H9 (cell line): ENCODE measurements around the gene KIAA1549. TPM values are rescaled to one million over a fixed set of nuclear protein-coding genes. Genes with fewer than 3 reads are reported as not detected.

Source experiments
- DNase-seq: peaks from one replicate; pipeline ENCODE4 v3.0.0-alpha.2; 2017
- H2AFZ ChIP-seq: one replicate; pipeline ENCODE4 v1.6.1; 2013; ENCODE audit warnings: mild to moderate bottlenecking, low read length, control low read depth, moderate library complexity
- H2AK5ac ChIP-seq: 2 replicates; pipeline ENCODE4 v1.6.1; 2013; ENCODE audit warnings: low read length, control low read depth, mixed read lengths; ENCODE audit not compliant: insufficient read length
- H2BK120ac ChIP-seq: one replicate; pipeline ENCODE4 v1.6.1; 2013; ENCODE audit warnings: low read depth, mild to moderate bottlenecking, low read length, control low read depth, inconsistent platforms; ENCODE audit not compliant: poor library complexity, severe bottlenecking
- H2BK12ac ChIP-seq: 2 replicates; pipeline ENCODE4 v1.6.1; 2013; ENCODE audit warnings: low read length, control low read depth, mixed read lengths, low read depth; ENCODE audit not compliant: insufficient read length
- H2BK15ac ChIP-seq: 2 replicates; pipeline ENCODE4 v1.6.1; 2013; ENCODE audit warnings: low read depth, low read length, control low read depth
- H2BK20ac ChIP-seq: one replicate; pipeline ENCODE4 v1.6.1; 2013; ENCODE audit warnings: low read depth, mild to moderate bottlenecking, low read length, control low read depth, inconsistent platforms; ENCODE audit not compliant: poor library complexity, severe bottlenecking
- H2BK5ac ChIP-seq: 2 replicates; pipeline ENCODE4 v1.6.1; 2013; ENCODE audit warnings: low read length, control low read depth, mixed read lengths; ENCODE audit not compliant: insufficient read length
- H3K14ac ChIP-seq: 2 replicates; pipeline ENCODE4 v1.6.1; 2013; ENCODE audit warnings: low read length, control low read depth; ENCODE audit not compliant: insufficient read depth
- H3K18ac ChIP-seq: 2 replicates; pipeline ENCODE4 v1.6.1; 2013; ENCODE audit warnings: low read depth, mild to moderate bottlenecking, mixed read lengths, low read length, control low read depth; ENCODE audit not compliant: insufficient read length
- H3K23ac ChIP-seq: 2 replicates; pipeline ENCODE4 v1.6.1; 2013; ENCODE audit warnings: low read length, control low read depth, mixed read lengths, low read depth; ENCODE audit not compliant: insufficient read length
- H3K23me2 ChIP-seq: 2 replicates; pipeline ENCODE4 v1.6.1; 2013; ENCODE audit warnings: low read depth, mild to moderate bottlenecking, mixed read lengths, low read length, control low read depth; ENCODE audit not compliant: insufficient read length, poor library complexity, severe bottlenecking
- H3K27ac ChIP-seq: 2 replicates; pipeline ENCODE4 v1.5.1; 2013; ENCODE audit warnings: low read length, control low read depth, mixed read lengths, low read depth; ENCODE audit not compliant: insufficient read length
- H3K27me3 ChIP-seq: 2 replicates; pipeline ENCODE4 v1.6.1; 2013; ENCODE audit warnings: low read length, control low read depth, inconsistent platforms; ENCODE audit not compliant: insufficient read depth
- H3K4ac ChIP-seq: 2 replicates; pipeline ENCODE4 v1.6.1; 2013; ENCODE audit warnings: low read depth, mild to moderate bottlenecking, control low read depth, inconsistent platforms, low read length, moderate library complexity
- H3K4me1 ChIP-seq: 2 replicates; pipeline ENCODE4 v1.6.1; 2013; ENCODE audit warnings: low read length, control low read depth, inconsistent platforms; ENCODE audit not compliant: insufficient read depth
- H3K4me2 ChIP-seq: 2 replicates; pipeline ENCODE4 v1.6.1; 2013; ENCODE audit warnings: low read length, control low read depth, mixed read lengths; ENCODE audit not compliant: insufficient read length, insufficient read depth
- H3K56ac ChIP-seq: 2 replicates; pipeline ENCODE4 v1.6.1; 2013; ENCODE audit warnings: low read depth, mild to moderate bottlenecking, mixed read lengths, low read length, control low read depth; ENCODE audit not compliant: insufficient read length
- H3K79me1 ChIP-seq: 2 replicates; pipeline ENCODE4 v1.6.1; 2013; ENCODE audit warnings: low read depth, mild to moderate bottlenecking, moderate library complexity, low read length, control low read depth, inconsistent platforms; ENCODE audit not compliant: insufficient read depth, poor library complexity, severe bottlenecking
- H3K79me2 ChIP-seq: 2 replicates; pipeline ENCODE4 v1.6.1; 2013; ENCODE audit warnings: low read length, control low read depth, inconsistent platforms; ENCODE audit not compliant: insufficient read depth
- H3K9ac ChIP-seq: 2 replicates; pipeline ENCODE4 v1.6.1; 2013; ENCODE audit warnings: low read length, control low read depth, mixed read lengths; ENCODE audit not compliant: insufficient read length; ENCODE audit errors: extremely low read depth
- H3K9me3 ChIP-seq: one replicate; pipeline ENCODE4 v1.6.1; 2013; ENCODE audit warnings: low read depth, low read length, inconsistent platforms; ENCODE audit not compliant: control insufficient read depth
- H3T11ph ChIP-seq: one replicate; pipeline ENCODE4 v1.6.1; 2013; ENCODE audit warnings: mild to moderate bottlenecking, low read length, control low read depth, inconsistent platforms
- H4K20me1 ChIP-seq: one replicate; pipeline ENCODE4 v1.6.1; 2013; ENCODE audit not compliant: control insufficient read depth, insufficient read length, insufficient read depth
- H4K5ac ChIP-seq: 2 replicates; pipeline ENCODE4 v1.6.1; 2013; ENCODE audit warnings: low read depth, mild to moderate bottlenecking, mixed read lengths, low read length, control low read depth; ENCODE audit not compliant: insufficient read length
- H4K8ac ChIP-seq: replicated peaks from 2 replicates; pipeline ENCODE4 v1.6.1; 2013; ENCODE audit warnings: low read length, control low read depth, mixed read lengths, low read depth; ENCODE audit not compliant: insufficient read length
- H4K91ac ChIP-seq: 2 replicates; pipeline ENCODE4 v1.6.1; 2013; ENCODE audit warnings: low read depth, mild to moderate bottlenecking, moderate library complexity, mixed read lengths, low read length, control low read depth; ENCODE audit not compliant: insufficient read length
- H3K27ac Mint-ChIP-seq, 3 experiments: 2 replicates in 2 of 3; 3 replicates in 1 of 3; pipeline ENCODE4 v1.8.0; 2020 to 2021; ENCODE audit warnings: mixed read lengths in 3 of 3, mild to moderate bottlenecking in 1 of 3, moderate library complexity in 1 of 3
- H3K27me3 Mint-ChIP-seq: 2 replicates; pipeline ENCODE4 v1.8.0; 2021; ENCODE audit warnings: low read depth, mild to moderate bottlenecking, moderate library complexity, mixed read lengths
- H3K36me3 Mint-ChIP-seq, 3 experiments: 2 replicates in 2 of 3; 3 replicates in 1 of 3; pipeline ENCODE4 v1.8.0; 2020 to 2021; ENCODE audit warnings: low read depth in 3 of 3, mixed read lengths in 3 of 3; ENCODE audit not compliant: insufficient read depth in 1 of 3
- H3K4me1 Mint-ChIP-seq, 2 experiments: 2 replicates each; pipeline ENCODE4 v1.8.0; 2020; ENCODE audit warnings: mixed read lengths in 2 of 2
- H3K4me3 Mint-ChIP-seq, 2 experiments: 2 replicates in 1 of 2; 3 replicates in 1 of 2; pipeline ENCODE4 v1.8.0; 2020 to 2021; ENCODE audit warnings: mild to moderate bottlenecking in 2 of 2, mixed read lengths in 2 of 2, moderate library complexity in 1 of 2
- H3K9me3 Mint-ChIP-seq, 2 experiments: 2 replicates in 1 of 2; 3 replicates in 1 of 2; pipeline ENCODE4 v1.8.0; 2020; ENCODE audit warnings: mild to moderate bottlenecking in 2 of 2, mixed read lengths in 2 of 2, moderate library complexity in 1 of 2
- CTCF ChIP-seq: fragments of 200-600 bp; sonication (generic); conservative IDR thresholded peaks from 3 replicates; pipeline ENCODE4 v1.8.0; 2021; ENCODE audit warnings: antibody characterized with exemption, mild to moderate bottlenecking
- WGBS: extraction: QIAGEN DNeasy Blood & Tissue Kit; methylation state at CpG from one replicate; pipeline ENCODE4 v1.1.7; 2013; ENCODE audit warnings: missing lambda C conversion rate, low lambda C conversion rate, mixed read lengths; ENCODE audit not compliant: insufficient read length; ENCODE audit errors: extremely low coverage; 5-methylcytosine and 5-hydroxymethylcytosine counted together
- total RNA-seq: library from RNA; stranded (reverse); gene quantifications from 2 replicates; pipeline ENCODE4 v1.2.1, GENCODE V29; 2021

The KIAA1549 gene
- total RNA-seq, 1 experiment from 2014 or later: 11.9 TPM

- Histone ChIP-seq H2BK20ac (no peak overlapping the region), H3K18ac (no peak overlapping the region)
These were observed 70.2 kb downstream of the KIAA1549 start for GRCh38 chr7:138911007-138911406.

More at GRCh38 chr7:138911007-138911406, 70.2 kb downstream of the KIAA1549 start:
- H3K23me2 ChIP-seq: no peaks in the 10 kb centered on the region
- H3K4me1 ChIP-seq: no peaks in the 10 kb centered on the region
- H3K79me2 ChIP-seq: 0 out of 2 replicates have a peak, but pooled peaks cover 2% of the 10 kb centered on the region
- peaks cover 6 to 12% of the 10 kb centered on the region in 2 experiments for H3K4me1 Mint-ChIP-seq
- no peak overlapping the region for H3K27ac ChIP-seq
- peaks cover 4 to 25% (median 14%) of the 10 kb centered on the region in 3 experiments; a peak in 6 of 7 replicates for H3K36me3 Mint-ChIP-seq
- no peak overlapping the region for H2BK12ac ChIP-seq
- H3K4me2 ChIP-seq: no peak overlapping the region
- no peaks in the 10 kb centered on the region for H3K9me3 Mint-ChIP-seq
- H3K14ac ChIP-seq: no peak overlapping the region
- no peak overlapping the region for H4K8ac ChIP-seq
- no peak overlapping the region for H2AK5ac ChIP-seq
- H4K91ac ChIP-seq: no peak overlapping the region
- H3K4me3 Mint-ChIP-seq: no peak overlapping the region
- H3K9ac ChIP-seq: no peak overlapping the region
- no peak overlapping the region for H3K4ac ChIP-seq
- WGBS: no CpG with 5 or more reads among the region's 6 CpGs
- H3K27me3 Mint-ChIP-seq: no peaks in the 10 kb centered on the region
- H3K27me3 ChIP-seq: no peaks in the 10 kb centered on the region
- no peak overlapping the region for H3T11ph ChIP-seq
- no peaks in the 10 kb centered on the region for H4K20me1 ChIP-seq
- H3K27ac Mint-ChIP-seq: no peak overlapping the region
- DNase-seq: no peak
- H2BK15ac ChIP-seq: no peak overlapping the region
- H3K79me1 ChIP-seq: no peaks in the 10 kb centered on the region
- no peak overlapping the region for H2AFZ ChIP-seq
- no peak overlapping the region for H2BK5ac ChIP-seq
- peaks cover 10% of the 10 kb centered on the region for H3K9me3 ChIP-seq
- H2BK120ac ChIP-seq: no peak overlapping the region
- H3K23ac ChIP-seq: no peak overlapping the region
- H4K5ac ChIP-seq: no peak overlapping the region
- TF ChIP-seq CTCF: no peak
- H3K56ac ChIP-seq: no peak overlapping the region
